Fibroblast of pulmonary artery (primary cell): ENCODE data around the gene CFAP92.

Experiments used
- DNase-seq: peaks from one replicate; pipeline ENCODE4 v3.0.0-alpha.2; 2010; ENCODE audit warnings: low read depth
- H3K4me3 ChIP-seq: replicated peaks from 2 replicates; pipeline ENCODE4 v1.5.1; 2011; ENCODE audit warnings: low read depth, mild to moderate bottlenecking, control low read depth, low read length, moderate library complexity
- CTCF ChIP-seq: IDR thresholded peaks from 2 replicates; pipeline ENCODE4 v1.5.1; 2011; ENCODE audit warnings: mild to moderate bottlenecking, control low read depth, low read length, inconsistent platforms; ENCODE audit errors: missing control alignments

The CFAP92 gene

GRCh38 chr3:129032716-129033115 lies 38.8 kb upstream of the CFAP92 start:
- no peak for TF ChIP-seq CTCF
- DNase-seq = no peak
- H3K4me3 ChIP-seq = no peak overlapping the region

- no peak for DNase-seq
- no peak for TF ChIP-seq CTCF
- H3K4me3 ChIP-seq = no peak overlapping the region
Measured at GRCh38 chr3:129031476-129032215, 37.8 kb upstream of the CFAP92 start.

- no peak for TF ChIP-seq CTCF
- DNase-seq = no peak
- H3K4me3 ChIP-seq = no peak overlapping the region
Measured at GRCh38 chr3:129030611-129031010, 36.7 kb upstream of the CFAP92 start.

- no peak overlapping the region for H3K4me3 ChIP-seq
- DNase-seq = no peak
- TF ChIP-seq CTCF = no peak
Measured at GRCh38 chr3:129028866-129029265, 35.0 kb upstream of the CFAP92 start.

GRCh38 chr3:129027544-129027880 lies 33.6 kb upstream of the CFAP92 start:
- DNase-seq = no peak
- no peak for TF ChIP-seq CTCF
- peak overlapping the region; percentile 25 for H3K4me3 ChIP-seq

GRCh38 chr3:129026728-129027543 lies 33.1 kb upstream of the CFAP92 start:
- DNase-seq = peak; percentile 79
- peak overlapping the region; percentile 25 for H3K4me3 ChIP-seq
- TF ChIP-seq CTCF = no peak
